ENCODE data around the gene GIMAP5. TPM values are rescaled to one million over a fixed set of nuclear protein-coding genes. Genes with fewer than 3 reads are reported as not detected.

GIMAP5 gene
- total RNA-seq, 1 experiment from 2014 or later, result not detected

- ChIA-PET CTCF (no interaction called here), POLR2A (ENCODE audit: unreplicated experiment) (no interaction called here)
- Histone ChIP-seq H3K9me3 (ENCODE audit: low read length) (no peaks in the 10 kb centered on the region), H2AFZ (ENCODE audit: low read length) (no peak overlapping the region), H3K9me2 (replicated peaks; ENCODE audit: low read length) (no peaks in the 10 kb centered on the region), H4K20me1 (ENCODE audit: low read length) (no peaks in the 10 kb centered on the region), H3K4me3 (ENCODE audit: low read length) (no peak overlapping the region), H3F3A (ENCODE audit: low read length, unreplicated experiment) (no peaks in the 10 kb centered on the region), H3K27ac (ENCODE audit: low read length) (no peak overlapping the region), H3K4me1 (ENCODE audit: insufficient read depth, low read length) (peaks cover 10% of the 10 kb centered on the region; the same call in 1 of the 2 replicates), H3K27me3 (ENCODE audit: low read length) (peaks cover 38% of the 10 kb centered on the region), H3K9ac (ENCODE audit: low read length) (no peak overlapping the region), H3K36me3 (ENCODE audit: low read depth, low read length) (no peaks in the 10 kb centered on the region), H3K4me2 (ENCODE audit: low read length) (0 out of 2 replicates have a peak overlapping the region, but pooled peaks have one; percentile 8), H3K79me2 (ENCODE audit: low read length) (no peaks in the 10 kb centered on the region)
- BruUV-seq (replicated peaks), result no TSS peak
- no peak for DNase-seq
- no peak for ATAC-seq
- intact Hi-C loops (cut with micrococcal nuclease), result no loop called here
- TF ChIP-seq EZH2phosphoT487 (IDR thresholded peaks at IDR 0.05; ENCODE audit: borderline replicate concordance, low read length) (no peak), CTCF (conservative IDR thresholded peaks at IDR 0.05; ENCODE audit: low read depth, low read length) (no peak), EZH2 (IDR thresholded peaks at IDR 0.05; ENCODE audit: low read length, unreplicated experiment) (no peak)
Observed at GRCh38 chr7:150738092-150738491, 874 bp downstream of the GIMAP5 start.

- Histone ChIP-seq H3F3A (ENCODE audit: low read length, unreplicated experiment) (no peaks in the 10 kb centered on the region), H3K27ac (ENCODE audit: low read length) (no peak overlapping the region), H3K36me3 (ENCODE audit: low read depth, low read length) (no peaks in the 10 kb centered on the region), H3K4me3 (ENCODE audit: low read length) (no peak overlapping the region), H3K9ac (ENCODE audit: low read length) (no peak overlapping the region), H2AFZ (ENCODE audit: low read length) (no peak overlapping the region), H3K27me3 (ENCODE audit: low read length) (peaks cover 41% of the 10 kb centered on the region), H3K79me2 (ENCODE audit: low read length) (no peaks in the 10 kb centered on the region), H4K20me1 (ENCODE audit: low read length) (no peaks in the 10 kb centered on the region), H3K9me3 (ENCODE audit: low read length) (no peaks in the 10 kb centered on the region), H3K4me1 (ENCODE audit: insufficient read depth, low read length) (peaks cover 10% of the 10 kb centered on the region; the same call in 1 of the 2 replicates), H3K9me2 (replicated peaks; ENCODE audit: low read length) (no peaks in the 10 kb centered on the region), H3K4me2 (ENCODE audit: low read length) (0 out of 2 replicates have a peak overlapping the region, but pooled peaks have one; percentile 8)
- TF ChIP-seq EZH2 (IDR thresholded peaks at IDR 0.05; ENCODE audit: low read length, unreplicated experiment) (no peak), EZH2phosphoT487 (IDR thresholded peaks at IDR 0.05; ENCODE audit: borderline replicate concordance, low read length) (no peak), CTCF (conservative IDR thresholded peaks at IDR 0.05; ENCODE audit: low read depth, low read length) (no peak)
- peak; percentile 88 for ATAC-seq
- no TSS peak for BruUV-seq (replicated peaks)
- intact Hi-C loops (cut with micrococcal nuclease), result no loop called here
- ChIA-PET POLR2A (ENCODE audit: unreplicated experiment) (interaction anchor here (0.7 kb wide), 1 partner anchor 305 kb away, joined by 3 read pairs; no protein-coding TSS in a partner anchor), CTCF (interaction anchor here (1.3 kb wide), 1 partner anchor 138 kb away, joined by 6 read pairs; no protein-coding TSS in a partner anchor)
- DNase-seq, result peak; percentile 80
Observed at GRCh38 chr7:150738591-150739001, 1.4 kb downstream of the GIMAP5 start.

- Histone ChIP-seq H3K9me3 (ENCODE audit: low read length) (no peaks in the 10 kb centered on the region), H3K9me2 (replicated peaks; ENCODE audit: low read length) (no peaks in the 10 kb centered on the region), H3K27ac (ENCODE audit: low read length) (no peak overlapping the region), H3K9ac (ENCODE audit: low read length) (no peak overlapping the region), H3K4me3 (ENCODE audit: low read length) (no peak overlapping the region), H3K4me2 (ENCODE audit: low read length) (no peak overlapping the region), H3K79me2 (ENCODE audit: low read length) (no peaks in the 10 kb centered on the region), H4K20me1 (ENCODE audit: low read length) (no peaks in the 10 kb centered on the region), H2AFZ (ENCODE audit: low read length) (no peak overlapping the region), H3K36me3 (ENCODE audit: low read depth, low read length) (no peaks in the 10 kb centered on the region), H3K27me3 (ENCODE audit: low read length) (peaks cover 39% of the 10 kb centered on the region), H3K4me1 (ENCODE audit: insufficient read depth, low read length) (peaks cover 10% of the 10 kb centered on the region; the same call in 1 of the 2 replicates), H3F3A (ENCODE audit: low read length, unreplicated experiment) (no peaks in the 10 kb centered on the region)
- intact Hi-C loops (cut with micrococcal nuclease), result no loop called here
- TF ChIP-seq CTCF (conservative IDR thresholded peaks at IDR 0.05; ENCODE audit: low read depth, low read length), result peak; percentile 42; the same call in 1 of the 2 replicates
- TF ChIP-seq EZH2 (IDR thresholded peaks at IDR 0.05; ENCODE audit: low read length, unreplicated experiment), result no peak
- no peak for TF ChIP-seq EZH2phosphoT487 (IDR thresholded peaks at IDR 0.05; ENCODE audit: borderline replicate concordance, low read length)
- ChIA-PET CTCF (interaction anchor here (1.3 kb wide), 1 partner anchor 138 kb away, joined by 6 read pairs; no protein-coding TSS in a partner anchor), POLR2A (ENCODE audit: unreplicated experiment) (interaction anchor here (0.7 kb wide), 1 partner anchor 306 kb away, joined by 3 read pairs; no protein-coding TSS in a partner anchor)
- DNase-seq, result no peak
- no TSS peak for BruUV-seq (replicated peaks)
- peak; percentile 43 for ATAC-seq
Observed at GRCh38 chr7:150739033-150739432, 1.8 kb downstream of the GIMAP5 start.
